Endothelial cell of umbilical vein (primary cell): ENCODE data around the gene HSD17B11.

Experiments
- CTCF ChIP-seq, 2 donors: IDR thresholded peaks; 1 replicate in 1 of 2; 2 replicates in 1 of 2; pipeline ENCODE4 v1.5.1; 2011; ENCODE audit warnings: low read length in 2 of 2, mild to moderate bottlenecking in 2 of 2, moderate library complexity in 2 of 2, control low read depth in 1 of 2, inconsistent platforms in 1 of 2, low read depth in 1 of 2; ENCODE audit not compliant: insufficient read depth in 1 of 2; ENCODE audit errors: extremely low read depth in 1 of 2
- EZH2 ChIP-seq: IDR thresholded peaks from 2 replicates; pipeline ENCODE4 v1.6.1; 2012; ENCODE audit warnings: borderline replicate concordance, low read depth, mild to moderate bottlenecking, moderate library complexity, low read length, inconsistent platforms; ENCODE audit not compliant: severe bottlenecking
- JUN ChIP-seq: IDR thresholded peaks from 2 replicates; pipeline ENCODE4 v1.6.1; 2011; ENCODE audit warnings: borderline replicate concordance, low read depth; ENCODE audit not compliant: insufficient read length, insufficient read depth
- POLR2A ChIP-seq: IDR thresholded peaks from 2 replicates; pipeline ENCODE4 v1.6.1; 2012; ENCODE audit warnings: low read depth, mild to moderate bottlenecking, control low read depth, low read length

- TF ChIP-seq CTCF (IDR thresholded peaks at IDR 0.05; ENCODE audit: extremely low read depth in 1 of 2, insufficient read depth in 1 of 2, low read depth in 1 of 2, low read length in 2 of 2): no peak
- TF ChIP-seq EZH2: no peak
- no peak for TF ChIP-seq POLR2A
- TF ChIP-seq JUN: no peak
Measured at GRCh38 chr4:87359258-87359657, 31.7 kb downstream of the HSD17B11 start.
